ENCODE results near the gene PDAP1. TPM values are rescaled to one million over a fixed set of nuclear protein-coding genes. Genes with fewer than 3 reads are reported as not detected.

PDAP1 gene
- total and polyA plus RNA-seq, 2 of the 4 experiments (the other 2 are of a cell fraction), result 40.3 to 193 TPM

GRCh38 chr7:99437946-99438572 is 29.7 kb upstream of the PDAP1 start:
- peak overlapping the region; percentile 80 for H2AK9ac ChIP-seq (replicated peaks; ENCODE audit: low read depth, low read length, poor library complexity)
- H2BK20ac ChIP-seq (ENCODE audit: low read depth, low read length), result no peak overlapping the region
- peak overlapping the region; percentile 11 for H2BK5ac ChIP-seq (ENCODE audit: low read depth, low read length, poor library complexity, severe bottlenecking)
- H3K18ac ChIP-seq (ENCODE audit: low read depth, low read length), result no peak overlapping the region; the same call in 1 of the 2 replicates
- peak overlapping the region; percentile 75 for H3K4me2 ChIP-seq (ENCODE audit: low read depth, low read length)
- ATAC-seq (ENCODE audit: low read depth) (peak; percentile 7), DNase-seq (no peak)
- in situ Hi-C loops (cut with MboI; ENCODE audit: low sequenced_read_pairs) (no loop called here), intact Hi-C loops (cut with micrococcal nuclease) (no loop called here), dilution Hi-C loops (cut with HindIII; ENCODE audit: low sequenced_read_pairs, unreplicated experiment) (no loop called here)
- H3K4ac ChIP-seq (ENCODE audit: low read depth, low read length), result peak overlapping the region; percentile 30
- H3K27ac ChIP-seq (ENCODE audit: insufficient read depth, low read length), result peak overlapping the region; percentile 70
- peak overlapping the region; percentile 82 for H3K9ac ChIP-seq (ENCODE audit: low read depth, low read length)
- CTCF ChIA-PET, result no interaction called here
- peak overlapping the region; percentile 40 to 82; a peak in 3 of 4 replicates for H4K8ac ChIP-seq (ENCODE audit: low read depth in 2 of 2, low read length in 2 of 2)
- peaks cover 6% of the 10 kb centered on the region for H3K4me1 ChIP-seq (ENCODE audit: control insufficient read depth, insufficient read depth, low read length)
- H2BK15ac ChIP-seq (ENCODE audit: low read depth, low read length), result no peak overlapping the region; the same call in 2 of the 3 replicates
- no TSS peak for BruUV-seq (replicated peaks)
- H2AK5ac ChIP-seq (ENCODE audit: low read depth, low read length), result peak overlapping the region; percentile 64; the same call in 1 of the 2 replicates
- peaks cover 16% of the 10 kb centered on the region for H4K20me1 ChIP-seq (ENCODE audit: insufficient read depth, low read length)
- peak overlapping the region; percentile 78; the same call in 1 of the 2 replicates for H3K23ac ChIP-seq (ENCODE audit: low read depth, low read length)
- no peak overlapping the region for H2BK120ac ChIP-seq (ENCODE audit: low read depth, low read length)
- H2AFZ ChIP-seq (replicated peaks; ENCODE audit: low read length, poor library complexity), result peak overlapping the region; percentile 97
- no peaks in the 10 kb centered on the region for H3K9me3 ChIP-seq (ENCODE audit: control insufficient read depth, insufficient read depth, low read length)
- H3K56ac ChIP-seq (ENCODE audit: extremely low read depth, insufficient read depth, low read length), result 0 out of 2 replicates have a peak overlapping the region, but pooled peaks have one; percentile 46
- H3K9me1 ChIP-seq (ENCODE audit: insufficient read depth, low read length), result 0 out of 2 replicates have a peak, but pooled peaks cover 10% of the 10 kb centered on the region
- peak overlapping the region; percentile 31; the same call in 1 of the 2 replicates for H4K91ac ChIP-seq (ENCODE audit: insufficient read depth, low read depth, low read length)
- H3K36me3 ChIP-seq (ENCODE audit: control insufficient read depth, insufficient read depth, low read length), result peaks cover 17% of the 10 kb centered on the region
- H4K5ac ChIP-seq (ENCODE audit: low read depth, low read length), result peak overlapping the region; percentile 28; the same call in 1 of the 2 replicates
- 0% methylated on average over 4 of the region's 20 CpGs; no CpG with 5 or more reads in 1 of the 2 experiments for WGBS, 2 experiments (ENCODE audit: extremely low coverage in 2 of 2, insufficient read length in 1 of 2)
- H3K14ac ChIP-seq (replicated peaks; ENCODE audit: low read depth, low read length), result peak overlapping the region; percentile 4; the same call in 1 of the 2 replicates
- POLR2A ChIA-PET (ENCODE audit: unreplicated experiment), result interaction anchor here (0.8 to 1.0 kb wide), 2 partner anchors 29 to 1195 kb away, joined by 4 to 6 read pairs; partner anchors contain the start of genes BUD31 and PDAP1
- H3K27me3 ChIP-seq (ENCODE audit: control insufficient read depth, insufficient read depth, low read length), result no peaks in the 10 kb centered on the region
- TF ChIP-seq NFE2L2 (IDR thresholded peaks at IDR 0.05; ENCODE audit: low read depth, low read length) (no peak), ELK1 (IDR thresholded peaks at IDR 0.05; ENCODE audit: borderline replicate concordance, low read depth, low read length) (no peak), SMC3 (IDR thresholded peaks at IDR 0.05; ENCODE audit: low read depth, low read length) (no peak), POLR2A (IDR thresholded peaks at IDR 0.05; ENCODE audit: low read depth, low read length) (no peak), MAFK (IDR thresholded peaks at IDR 0.05; ENCODE audit: low read depth, low read length) (no peak), MXI1 (IDR thresholded peaks at IDR 0.05; ENCODE audit: borderline replicate concordance, low read depth, low read length) (no peak), MAZ (IDR thresholded peaks at IDR 0.05; ENCODE audit: borderline replicate concordance, low read depth, low read length) (no peak), FOS (IDR thresholded peaks at IDR 0.05; ENCODE audit: low read depth, low read length) (no peak), RCOR1 (IDR thresholded peaks at IDR 0.05; ENCODE audit: insufficient replicate concordance, low read length) (no peak), RFX5 (IDR thresholded peaks at IDR 0.05; ENCODE audit: low read depth, low read length) (no peak)
- TF ChIP-seq, protein P1, sequence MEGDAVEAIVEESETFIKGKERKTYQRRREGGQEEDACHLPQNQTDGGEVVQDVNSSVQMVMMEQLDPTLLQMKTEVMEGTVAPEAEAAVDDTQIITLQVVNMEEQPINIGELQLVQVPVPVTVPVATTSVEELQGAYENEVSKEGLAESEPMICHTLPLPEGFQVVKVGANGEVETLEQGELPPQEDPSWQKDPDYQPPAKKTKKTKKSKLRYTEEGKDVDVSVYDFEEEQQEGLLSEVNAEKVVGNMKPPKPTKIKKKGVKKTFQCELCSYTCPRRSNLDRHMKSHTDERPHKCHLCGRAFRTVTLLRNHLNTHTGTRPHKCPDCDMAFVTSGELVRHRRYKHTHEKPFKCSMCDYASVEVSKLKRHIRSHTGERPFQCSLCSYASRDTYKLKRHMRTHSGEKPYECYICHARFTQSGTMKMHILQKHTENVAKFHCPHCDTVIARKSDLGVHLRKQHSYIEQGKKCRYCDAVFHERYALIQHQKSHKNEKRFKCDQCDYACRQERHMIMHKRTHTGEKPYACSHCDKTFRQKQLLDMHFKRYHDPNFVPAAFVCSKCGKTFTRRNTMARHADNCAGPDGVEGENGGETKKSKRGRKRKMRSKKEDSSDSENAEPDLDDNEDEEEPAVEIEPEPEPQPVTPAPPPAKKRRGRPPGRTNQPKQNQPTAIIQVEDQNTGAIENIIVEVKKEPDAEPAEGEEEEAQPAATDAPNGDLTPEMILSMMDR (conservative IDR thresholded peaks at IDR 0.05; ENCODE audit: low read depth, low read length), result no peak
- H3K79me1 ChIP-seq (ENCODE audit: low read depth in 1 of 2, low read length in 2 of 2), result peaks cover 20 to 45% of the 10 kb centered on the region in 2 experiments
- peak overlapping the region; percentile 85 for H3K4me3 ChIP-seq (ENCODE audit: insufficient read depth, low read depth, low read length)

All from IMR-90 (cell line).